Colon (tissue), 2 donors: ENCODE data around the gene XPO1.
"Not testable (repeated sequence)": the region's sequence is repeated elsewhere in the genome, so short reads cannot be mapped to it uniquely, and the experiment has no call there.

ENCODE experiments used
- FAIRE-seq: peaks from 2 replicates; lab custom pipeline; 2012; peaks lifted over from hg19 to GRCh38; lab: Jason Lieb, UNC
- donor health status: control.
- donor health status: control.

XPO1 gene, protein sequence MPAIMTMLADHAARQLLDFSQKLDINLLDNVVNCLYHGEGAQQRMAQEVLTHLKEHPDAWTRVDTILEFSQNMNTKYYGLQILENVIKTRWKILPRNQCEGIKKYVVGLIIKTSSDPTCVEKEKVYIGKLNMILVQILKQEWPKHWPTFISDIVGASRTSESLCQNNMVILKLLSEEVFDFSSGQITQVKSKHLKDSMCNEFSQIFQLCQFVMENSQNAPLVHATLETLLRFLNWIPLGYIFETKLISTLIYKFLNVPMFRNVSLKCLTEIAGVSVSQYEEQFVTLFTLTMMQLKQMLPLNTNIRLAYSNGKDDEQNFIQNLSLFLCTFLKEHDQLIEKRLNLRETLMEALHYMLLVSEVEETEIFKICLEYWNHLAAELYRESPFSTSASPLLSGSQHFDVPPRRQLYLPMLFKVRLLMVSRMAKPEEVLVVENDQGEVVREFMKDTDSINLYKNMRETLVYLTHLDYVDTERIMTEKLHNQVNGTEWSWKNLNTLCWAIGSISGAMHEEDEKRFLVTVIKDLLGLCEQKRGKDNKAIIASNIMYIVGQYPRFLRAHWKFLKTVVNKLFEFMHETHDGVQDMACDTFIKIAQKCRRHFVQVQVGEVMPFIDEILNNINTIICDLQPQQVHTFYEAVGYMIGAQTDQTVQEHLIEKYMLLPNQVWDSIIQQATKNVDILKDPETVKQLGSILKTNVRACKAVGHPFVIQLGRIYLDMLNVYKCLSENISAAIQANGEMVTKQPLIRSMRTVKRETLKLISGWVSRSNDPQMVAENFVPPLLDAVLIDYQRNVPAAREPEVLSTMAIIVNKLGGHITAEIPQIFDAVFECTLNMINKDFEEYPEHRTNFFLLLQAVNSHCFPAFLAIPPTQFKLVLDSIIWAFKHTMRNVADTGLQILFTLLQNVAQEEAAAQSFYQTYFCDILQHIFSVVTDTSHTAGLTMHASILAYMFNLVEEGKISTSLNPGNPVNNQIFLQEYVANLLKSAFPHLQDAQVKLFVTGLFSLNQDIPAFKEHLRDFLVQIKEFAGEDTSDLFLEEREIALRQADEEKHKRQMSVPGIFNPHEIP (N-terminal part only)

GRCh38 chr2:61538200-61538919, at the start of gene XPO1:
Gene XPO1, minus strand, starts transcription at chr2:61538356. Its CDS starts 4,459 bp downstream, at chr2:61533897.
- FAIRE-seq: no peak

GRCh38 chr2:61586928-61587327, 48.8 kb upstream of the XPO1 start:
- not testable (repeated sequence) for FAIRE-seq

DNA sequence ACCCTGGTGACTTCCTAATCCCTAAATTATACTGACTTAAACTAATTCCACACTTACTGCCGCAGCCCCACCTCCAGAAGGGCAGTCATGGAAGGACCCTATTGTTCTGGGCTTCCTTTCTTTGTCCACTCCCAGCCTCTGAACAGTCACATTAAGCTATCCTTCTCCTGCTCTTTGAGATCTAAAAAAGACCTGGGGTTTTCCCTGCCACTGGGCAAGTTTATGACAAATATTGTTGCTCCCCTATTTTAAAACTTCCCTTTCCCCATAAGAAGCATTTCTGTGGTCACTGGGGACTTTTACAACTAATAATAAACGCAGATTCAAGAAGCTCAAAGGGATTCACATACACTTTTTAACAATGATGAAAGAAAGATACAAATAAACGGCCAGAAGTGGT, 47.2 kb upstream of the XPO1 start:
- no peak for FAIRE-seq

GRCh38 chr2:61584368-61584767, 46.2 kb upstream of the XPO1 start:
- FAIRE-seq: not testable (repeated sequence)

- no peak for FAIRE-seq
Observed at GRCh38 chr2:61582165-61582564, 44.0 kb upstream of the XPO1 start.

GRCh38 chr2:61581716-61582115, 43.6 kb upstream of the XPO1 start:
- FAIRE-seq: no peak

DNA sequence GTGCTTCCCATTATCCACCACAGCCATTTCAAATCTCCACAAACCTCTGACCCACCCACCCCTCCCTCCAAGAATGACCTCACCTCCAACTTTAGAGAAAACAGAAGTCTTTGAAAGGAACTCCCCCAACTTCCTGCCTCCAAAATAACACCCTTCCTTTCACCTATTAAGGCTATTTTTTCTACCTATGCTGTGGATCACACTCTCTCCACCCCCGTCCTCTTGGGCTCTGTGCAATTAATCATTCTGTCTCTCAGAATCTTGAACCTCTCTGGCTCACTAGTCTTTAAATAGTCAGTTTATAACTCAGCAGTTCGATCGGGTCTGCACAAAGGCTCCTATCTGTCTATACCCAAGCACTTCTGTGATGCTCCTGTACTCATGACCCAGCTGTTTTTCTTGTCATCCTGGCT, 37.3 kb upstream of the XPO1 start:
- FAIRE-seq: no peak

DNA sequence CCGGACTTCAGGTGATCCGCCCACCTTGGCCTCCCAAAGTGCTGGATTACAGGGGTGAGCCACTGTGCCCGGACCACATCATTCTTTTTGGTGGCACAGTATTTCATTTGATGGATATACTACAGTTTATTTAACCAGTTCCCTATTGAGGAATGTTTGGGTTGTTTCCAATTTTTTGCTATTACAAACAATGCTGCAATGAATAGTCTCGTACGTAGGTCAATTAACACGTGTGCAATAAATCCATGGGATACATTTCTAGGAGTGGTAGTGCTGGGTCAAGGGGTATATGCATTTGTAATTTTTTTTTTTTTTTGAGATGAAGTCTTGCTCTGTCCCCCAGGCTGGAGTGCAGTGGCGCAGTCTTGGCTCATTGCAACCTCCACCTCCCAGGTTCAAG, 28.4 kb upstream of the XPO1 start:
- FAIRE-seq: no peak

GRCh38 chr2:61562615-61563014, 24.5 kb upstream of the XPO1 start:
- FAIRE-seq: no peak

DNA sequence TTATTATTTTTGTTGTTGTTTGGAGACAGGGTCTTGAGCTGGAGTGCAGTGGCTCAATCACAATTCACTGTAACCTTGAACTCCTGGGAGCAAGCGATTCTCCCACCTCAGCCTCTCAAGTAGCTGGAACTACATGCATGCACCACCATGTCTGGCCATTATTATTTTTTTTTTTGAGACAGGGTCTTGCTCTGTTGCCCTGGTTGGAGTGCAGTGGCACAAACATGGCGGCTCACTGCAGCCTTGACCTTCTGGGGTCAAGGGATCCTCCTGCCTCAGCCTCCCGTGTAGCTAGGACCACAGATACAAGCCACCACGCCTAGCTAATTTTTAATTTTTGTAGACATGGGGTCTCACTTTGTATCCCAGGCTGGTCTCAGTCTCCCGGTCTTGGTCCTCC, 20.0 kb upstream of the XPO1 start:
- FAIRE-seq: no peak

- FAIRE-seq: no peak
Observed at GRCh38 chr2:61557381-61557780, 19.2 kb upstream of the XPO1 start.

DNA sequence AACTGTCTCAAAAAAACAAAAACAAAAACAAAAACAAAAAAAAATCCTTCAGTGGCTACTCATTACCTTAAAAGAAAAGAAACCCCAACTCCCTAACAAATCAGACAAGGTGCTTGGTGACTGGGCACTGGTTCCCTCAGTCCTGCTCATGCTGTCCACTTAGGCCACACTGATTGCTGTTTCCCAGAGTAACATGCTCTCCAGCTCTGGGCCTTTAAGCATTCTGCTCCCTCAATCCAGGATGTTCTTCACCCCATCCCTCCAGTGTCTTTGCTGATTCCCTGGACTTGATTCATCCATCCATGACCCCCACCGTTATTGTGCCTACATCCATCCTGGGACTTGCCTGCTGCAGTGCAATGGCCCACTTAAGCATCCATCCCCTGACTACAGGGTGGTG, 16.4 kb upstream of the XPO1 start:
- no peak for FAIRE-seq

GRCh38 chr2:61550375-61551209, 12.4 kb upstream of the XPO1 start:
- no peak for FAIRE-seq

DNA sequence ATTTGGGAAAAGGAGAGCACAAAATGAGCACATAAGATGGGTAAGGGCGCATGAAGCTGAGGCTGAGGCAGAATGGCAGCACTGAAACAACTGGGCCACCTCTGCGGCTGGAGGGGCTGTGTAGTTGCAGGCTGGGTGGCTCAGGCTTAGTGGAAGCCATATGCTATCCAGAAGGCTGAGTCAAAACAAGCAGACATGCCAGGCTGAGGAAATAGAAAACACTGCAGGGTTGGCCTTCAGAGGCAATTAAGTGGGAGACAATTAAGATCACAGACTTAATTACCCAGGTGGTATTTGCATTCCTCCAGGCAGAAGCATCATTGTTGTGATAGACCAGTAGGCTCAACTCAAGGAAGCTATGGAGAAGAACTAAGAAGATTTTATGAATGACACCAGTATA, 11.4 kb upstream of the XPO1 start:
- FAIRE-seq: no peak

DNA sequence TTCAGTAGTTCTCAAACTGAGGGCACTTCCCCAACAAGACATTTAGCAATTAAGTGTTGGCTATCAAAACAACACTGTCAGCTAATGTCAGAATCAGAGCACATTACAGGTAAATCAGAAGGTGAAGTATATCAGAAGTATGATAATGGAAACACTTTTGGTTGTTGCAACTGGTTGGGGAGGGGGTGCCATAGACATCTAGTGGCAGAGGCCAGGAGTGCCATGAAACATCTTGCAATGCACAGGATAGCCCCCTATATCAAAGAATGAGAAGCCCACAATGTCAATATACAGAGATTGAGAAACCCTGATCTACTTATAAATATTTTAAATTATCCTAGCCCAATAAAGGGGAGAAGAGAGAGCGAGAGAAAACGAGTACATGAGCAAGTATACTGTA, 4.9 kb upstream of the XPO1 start:
- no peak for FAIRE-seq

- not testable (repeated sequence) for FAIRE-seq
Observed at GRCh38 chr2:61540167-61540566, 2.0 kb upstream of the XPO1 start.

- no peak for FAIRE-seq
Observed at GRCh38 chr2:61538920-61539520, 864 bp upstream of the XPO1 start.

GRCh38 chr2:61537950-61538199, 281 bp downstream of the XPO1 start:
- FAIRE-seq: no peak

- no peak for FAIRE-seq
Observed at GRCh38 chr2:61537277-61537949, 743 bp downstream of the XPO1 start.

DNA sequence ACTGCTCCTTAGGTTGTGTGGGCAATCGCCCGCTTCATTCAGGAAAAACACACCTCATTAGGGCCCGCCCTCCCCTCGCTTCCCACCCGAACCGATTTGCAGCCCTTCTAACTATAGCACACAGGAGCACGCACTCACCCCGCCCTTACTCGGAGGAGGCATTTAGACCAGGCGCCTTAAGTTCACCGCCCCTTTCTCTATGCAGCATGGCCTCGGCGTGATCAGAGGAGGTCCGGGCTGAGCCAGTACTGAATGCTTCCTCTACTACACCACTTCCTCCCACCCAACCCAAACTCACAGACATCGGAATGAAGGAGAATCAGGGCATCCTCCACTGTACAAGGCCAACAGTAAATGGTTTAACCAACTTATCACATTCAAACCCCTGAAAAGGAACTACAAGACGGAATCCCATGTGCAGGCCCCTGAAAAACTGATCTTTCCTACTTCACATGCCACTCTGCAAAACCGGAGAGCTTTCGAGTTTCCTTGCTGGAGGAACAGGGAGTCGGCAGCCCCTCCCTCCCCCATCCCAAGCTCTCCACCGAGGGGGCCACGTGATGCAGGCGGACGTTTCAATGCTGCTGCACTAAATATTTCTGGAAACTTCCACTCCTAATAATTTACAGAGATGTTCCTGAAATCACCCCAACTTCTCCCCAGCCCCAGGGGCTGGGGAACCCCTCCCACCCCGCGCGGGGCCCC, 1.4 kb downstream of the XPO1 start:
- FAIRE-seq: no peak
